GM12864 (cell line): ENCODE measurements around the gene ARHGEF10L.

Source experiments
- DNase-seq: peaks from one replicate; pipeline ENCODE4 v3.0.0-alpha.2; 2011; ENCODE audit warnings: low read depth
- H3K4me3 ChIP-seq: 2 replicates; pipeline ENCODE4 v1.5.1; 2011; ENCODE audit warnings: mild to moderate bottlenecking, low read depth, low read length, control low read depth
- CTCF ChIP-seq: IDR thresholded peaks from 2 replicates; pipeline ENCODE4 v1.5.1; 2011; ENCODE audit warnings: low read depth, mild to moderate bottlenecking, moderate library complexity, low read length, control low read depth, inconsistent platforms; ENCODE audit errors: missing control alignments

The ARHGEF10L gene

GRCh38 chr1:17690906-17691634, 151.6 kb downstream of the ARHGEF10L start:
- no peak overlapping the region for H3K4me3 ChIP-seq
- no peak for TF ChIP-seq CTCF
- no peak for DNase-seq

- H3K4me3 ChIP-seq = no peak overlapping the region
- TF ChIP-seq CTCF = no peak
- DNase-seq = no peak
These were observed 153.1 kb downstream of the ARHGEF10L start for GRCh38 chr1:17692645-17693044.

- no peak for TF ChIP-seq CTCF
- H3K4me3 ChIP-seq = no peak overlapping the region
- DNase-seq = no peak
These were observed 157.2 kb downstream of the ARHGEF10L start for GRCh38 chr1:17696417-17697301.

GRCh38 chr1:17697458-17697857, 158.0 kb downstream of the ARHGEF10L start:
- H3K4me3 ChIP-seq = no peak overlapping the region
- no peak for DNase-seq
- no peak for TF ChIP-seq CTCF

GRCh38 chr1:17699581-17699980, 160.1 kb downstream of the ARHGEF10L start:
- no peak overlapping the region for H3K4me3 ChIP-seq
- DNase-seq = no peak
- no peak for TF ChIP-seq CTCF

GRCh38 chr1:17700945-17701810, 161.7 kb downstream of the ARHGEF10L start:
- no peak for DNase-seq
- no peak overlapping the region for H3K4me3 ChIP-seq
- no peak for TF ChIP-seq CTCF
